Fibroblast of lung (primary cell): ENCODE results near the gene WFDC5. TPM values are rescaled to one million over a fixed set of nuclear protein-coding genes. Genes with fewer than 3 reads are reported as not detected.
"Not testable (repeated sequence)": the region's sequence is repeated elsewhere in the genome, so short reads cannot be mapped to it uniquely, and the experiment has no call there.

Experiments
- DNase-seq, 2 donors: peaks; one replicate each; pipeline versions ENCODE4 v3.0.0 to v3.0.0-alpha.2; 2010; ENCODE audit warnings: low read depth in 2 of 2
- H2AFZ ChIP-seq: 2 replicates; pipeline ENCODE4 v1.5.1; 2012; ENCODE audit warnings: low read length, control low read depth, inconsistent platforms
- H3K27ac ChIP-seq: 2 replicates; pipeline ENCODE4 v1.5.1; 2011; ENCODE audit warnings: low read length, control low read depth; ENCODE audit not compliant: insufficient read depth
- H3K27me3 ChIP-seq: 2 replicates; pipeline ENCODE4 v1.5.1; 2011; ENCODE audit warnings: mild to moderate bottlenecking, low read length; ENCODE audit not compliant: control insufficient read depth, insufficient read depth
- H3K36me3 ChIP-seq: 2 replicates; pipeline ENCODE4 v1.5.1; 2011; ENCODE audit warnings: low read length; ENCODE audit not compliant: control insufficient read depth, insufficient read depth
- H3K4me1 ChIP-seq: 2 replicates; pipeline ENCODE4 v1.5.1; 2011; ENCODE audit warnings: low read length; ENCODE audit not compliant: control insufficient read depth, insufficient read depth; ENCODE audit errors: extremely low read depth
- H3K4me2 ChIP-seq: 2 replicates; pipeline ENCODE4 v1.5.1; 2011; ENCODE audit warnings: low read length, control low read depth; ENCODE audit not compliant: insufficient read depth; ENCODE audit errors: extremely low read depth
- H3K4me3 ChIP-seq, 4 experiments: fragments of 200-600 bp in 1 of 4; sonication (generic) in 1 of 4; replicated peaks in 1 of 4; 2 replicates each; pipeline ENCODE4 v1.5.1; 2011 to 2016; ENCODE audit warnings: low read length in 4 of 4, low read depth in 3 of 4, mild to moderate bottlenecking in 3 of 4, control low read depth in 2 of 4, inconsistent platforms in 1 of 4, mixed read lengths in 1 of 4; ENCODE audit not compliant: insufficient read depth in 1 of 4; ENCODE audit errors: control extremely low read depth in 1 of 4
- H3K79me2 ChIP-seq: 2 replicates; pipeline ENCODE4 v1.5.1; 2012; ENCODE audit warnings: mild to moderate bottlenecking, low read length, inconsistent platforms; ENCODE audit not compliant: control insufficient read depth, insufficient read depth
- H3K9ac ChIP-seq: 2 replicates; pipeline ENCODE4 v1.5.1; 2011; ENCODE audit warnings: mild to moderate bottlenecking, low read length, control low read depth; ENCODE audit not compliant: insufficient read depth
- H3K9me3 ChIP-seq: 2 replicates; pipeline ENCODE4 v1.5.1; 2012; ENCODE audit warnings: low read depth, low read length; ENCODE audit not compliant: control insufficient read depth, insufficient read depth
- H4K20me1 ChIP-seq: 2 replicates; pipeline ENCODE4 v1.5.1; 2011; ENCODE audit warnings: low read length; ENCODE audit not compliant: control insufficient read depth, insufficient read depth; ENCODE audit errors: extremely low read depth
- EZH2 ChIP-seq: IDR thresholded peaks from 2 replicates; pipeline ENCODE4 v1.5.1; 2012; ENCODE audit warnings: low read length, control low read depth, mild to moderate bottlenecking; ENCODE audit errors: missing control alignments
- polyA plus RNA-seq, 2 donors: library from polyadenylated mRNA; depleted of rRNA in 1 of 2; stranded (reverse) in 1 of 2; unstranded in 1 of 2; fragments of >200 nt; gene quantifications; 2 replicates each; pipeline ENCODE4 v1.2.1, GENCODE V29; 2011 to 2012; ENCODE audit warnings: missing spikeins in 1 of 2
- total RNA-seq: library from RNA; depleted of rRNA; stranded (reverse); fragments of >200 nt; gene quantifications from 2 replicates; pipeline ENCODE4 v1.2.1, GENCODE V29; 2014
- TF ChIP-seq, protein P1 (sequence below), 2 donors: IDR thresholded peaks in 1 of 2; conservative IDR thresholded peaks in 1 of 2; 1 replicate in 1 of 2; 2 replicates in 1 of 2; pipeline ENCODE4 v1.5.1; 2011 to 2012; ENCODE audit warnings: low read length in 2 of 2, control low read depth in 1 of 2, inconsistent platforms in 1 of 2, low read depth in 1 of 2, mild to moderate bottlenecking in 1 of 2

WFDC5 gene
- total and polyA plus RNA-seq, 2 donors (not counting 1 experiment from before 2014, with no cell fraction given) = not detected

DNA sequence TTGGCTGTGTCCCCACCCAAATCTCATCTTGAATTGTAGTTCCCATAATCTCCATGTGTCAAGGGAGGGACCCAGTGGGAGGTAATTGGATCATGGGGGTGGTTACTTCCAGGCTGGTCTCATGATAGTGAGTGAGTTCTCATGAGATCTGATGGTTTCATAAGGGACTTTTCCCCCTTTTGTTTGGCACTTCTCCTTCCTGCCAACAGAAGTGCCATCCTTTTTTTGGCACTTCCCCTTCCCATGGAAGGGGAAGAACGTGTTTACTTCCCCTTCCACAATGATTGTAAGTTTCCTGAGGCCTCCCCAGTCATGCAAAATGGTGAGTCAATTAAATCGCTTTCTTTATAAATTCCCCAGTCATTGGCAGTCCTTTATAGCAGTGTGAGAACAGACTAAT is 41.7 kb upstream of the WFDC5 start:
- no peak overlapping the region for H3K9ac ChIP-seq
- no peak for DNase-seq
- H3K36me3 ChIP-seq = no peaks in the 10 kb centered on the region
- no peak overlapping the region for H3K4me3 ChIP-seq
- H3K27ac ChIP-seq = no peak overlapping the region
- H3K79me2 ChIP-seq = no peaks in the 10 kb centered on the region
- TF ChIP-seq, protein P1, sequence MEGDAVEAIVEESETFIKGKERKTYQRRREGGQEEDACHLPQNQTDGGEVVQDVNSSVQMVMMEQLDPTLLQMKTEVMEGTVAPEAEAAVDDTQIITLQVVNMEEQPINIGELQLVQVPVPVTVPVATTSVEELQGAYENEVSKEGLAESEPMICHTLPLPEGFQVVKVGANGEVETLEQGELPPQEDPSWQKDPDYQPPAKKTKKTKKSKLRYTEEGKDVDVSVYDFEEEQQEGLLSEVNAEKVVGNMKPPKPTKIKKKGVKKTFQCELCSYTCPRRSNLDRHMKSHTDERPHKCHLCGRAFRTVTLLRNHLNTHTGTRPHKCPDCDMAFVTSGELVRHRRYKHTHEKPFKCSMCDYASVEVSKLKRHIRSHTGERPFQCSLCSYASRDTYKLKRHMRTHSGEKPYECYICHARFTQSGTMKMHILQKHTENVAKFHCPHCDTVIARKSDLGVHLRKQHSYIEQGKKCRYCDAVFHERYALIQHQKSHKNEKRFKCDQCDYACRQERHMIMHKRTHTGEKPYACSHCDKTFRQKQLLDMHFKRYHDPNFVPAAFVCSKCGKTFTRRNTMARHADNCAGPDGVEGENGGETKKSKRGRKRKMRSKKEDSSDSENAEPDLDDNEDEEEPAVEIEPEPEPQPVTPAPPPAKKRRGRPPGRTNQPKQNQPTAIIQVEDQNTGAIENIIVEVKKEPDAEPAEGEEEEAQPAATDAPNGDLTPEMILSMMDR (conservative IDR thresholded peaks at IDR 0.05 in 1 of 2, IDR thresholded peaks at IDR 0.05 in 1 of 2; ENCODE audit: low read depth in 1 of 2, low read length in 2 of 2) = no peak
- H3K4me1 ChIP-seq = no peaks in the 10 kb centered on the region
- H3K9me3 ChIP-seq = no peaks in the 10 kb centered on the region
- no peak overlapping the region for H2AFZ ChIP-seq
- no peak overlapping the region for H3K4me2 ChIP-seq
- H4K20me1 ChIP-seq = no peaks in the 10 kb centered on the region
- H3K27me3 ChIP-seq = no peaks in the 10 kb centered on the region

DNA sequence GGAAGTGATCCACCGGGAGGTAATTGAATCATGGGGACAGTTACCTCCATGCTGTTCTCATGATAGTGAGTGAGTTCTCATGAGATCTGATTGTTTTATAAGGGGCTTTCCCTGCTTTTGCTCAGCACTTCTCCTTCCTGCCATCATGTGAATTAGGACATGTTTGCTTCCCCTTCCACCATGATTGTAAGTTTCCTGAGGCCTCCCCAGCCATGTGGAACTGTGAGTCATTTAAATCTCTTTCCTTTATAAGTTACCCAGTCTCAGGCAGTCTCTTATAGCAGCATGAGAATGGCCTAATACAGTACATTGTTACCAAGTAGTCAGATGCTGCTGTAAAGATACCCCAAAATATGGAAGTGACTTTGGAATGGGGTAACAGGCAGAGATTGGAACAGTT is 39.8 kb upstream of the WFDC5 start:
- not testable (repeated sequence) for H4K20me1 ChIP-seq, H3K27ac ChIP-seq, H3K79me2 ChIP-seq, H2AFZ ChIP-seq, H3K36me3 ChIP-seq, H3K9me3 ChIP-seq, H3K4me3 ChIP-seq, H3K27me3 ChIP-seq, DNase-seq, H3K4me1 ChIP-seq, H3K9ac ChIP-seq, H3K4me2 ChIP-seq

DNA sequence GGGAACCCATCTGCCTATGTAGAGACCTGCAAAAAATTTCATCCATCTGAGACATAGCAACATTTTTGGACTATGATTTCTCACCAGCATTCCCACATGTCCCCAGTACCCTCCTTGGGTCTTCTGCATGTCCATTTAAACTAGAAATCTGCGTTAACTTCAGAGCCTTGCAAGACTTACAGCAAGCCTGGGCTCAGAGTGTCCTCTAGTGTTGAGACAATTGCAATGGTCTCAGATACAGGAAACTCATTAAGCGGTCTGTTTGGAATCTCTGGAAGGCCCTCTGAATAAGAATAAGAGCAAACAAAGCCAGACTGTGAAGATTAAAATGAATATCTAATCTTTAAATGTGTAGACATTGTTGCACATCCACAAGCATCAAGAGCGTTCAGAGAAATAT is 39.2 kb upstream of the WFDC5 start:
- TF ChIP-seq EZH2 = no peak
- TF ChIP-seq, protein P1 (conservative IDR thresholded peaks at IDR 0.05 in 1 of 2, IDR thresholded peaks at IDR 0.05 in 1 of 2; ENCODE audit: low read depth in 1 of 2, low read length in 2 of 2) = no peak
- Histone ChIP-seq H3K4me1 (no peaks in the 10 kb centered on the region), H3K27me3 (peaks cover 2% of the 10 kb centered on the region), H3K9ac (no peak overlapping the region), H3K4me3 (no peak overlapping the region), H2AFZ (no peak overlapping the region), H3K36me3 (no peaks in the 10 kb centered on the region), H3K4me2 (no peak overlapping the region), H3K9me3 (no peaks in the 10 kb centered on the region), H3K79me2 (no peaks in the 10 kb centered on the region), H4K20me1 (no peaks in the 10 kb centered on the region), H3K27ac (no peak overlapping the region)
- DNase-seq = peak in 1 of 2 donors; percentile 6
